GM13977 (cell line): ENCODE results near the gene SAA4.
A peak's percentile ranks its signal among the peaks of the same experiment; 100 is the strongest.
"Not testable (repeated sequence)": the region's sequence is repeated elsewhere in the genome, so short reads cannot be mapped to it uniquely, and the experiment has no call there.

Experiments
- DNase-seq: peaks from one replicate; pipeline ENCODE4 v3.0.0; 2012; ENCODE audit warnings: low spot score
- CTCF ChIP-seq: IDR thresholded peaks from 2 replicates; pipeline ENCODE4 v1.5.1; 2012; ENCODE audit warnings: mild to moderate bottlenecking, control low read depth; ENCODE audit not compliant: insufficient read depth; ENCODE audit errors: extremely low read depth, missing control alignments
- in situ Hi-C: fragments of 300-500 bp; cut with MboI; formaldehyde crosslinking; loops from one replicate; pipeline ENCODE4 v1.12.0; 2022; ENCODE audit warnings: low sequenced_read_pairs, low pct_unique_long_range_greater_than_20kb, mixed read lengths, inconsistent platforms; ENCODE audit not compliant: unreplicated experiment

Gene SAA4

GRCh38 chr11:18204771-18205170, 31.8 kb downstream of the SAA4 start:
- no peak for DNase-seq
- no peak for TF ChIP-seq CTCF
- in situ Hi-C loops = no loop called here

GRCh38 chr11:18204220-18204619, 32.4 kb downstream of the SAA4 start:
- in situ Hi-C loops = no loop called here
- TF ChIP-seq CTCF = no peak
- DNase-seq = no peak

GRCh38 chr11:18203723-18204122, 32.9 kb downstream of the SAA4 start:
- in situ Hi-C loops = no loop called here
- DNase-seq = peak; percentile 64
- TF ChIP-seq CTCF = peak; percentile 48

GRCh38 chr11:18197738-18198137, 38.9 kb downstream of the SAA4 start:
- DNase-seq, in situ Hi-C loops: not testable (repeated sequence)

- DNase-seq = no peak
- in situ Hi-C loops = no loop called here
- no peak for TF ChIP-seq CTCF
Measured at GRCh38 chr11:18196532-18196931, 40.1 kb downstream of the SAA4 start.

GRCh38 chr11:18193010-18193409, 43.6 kb downstream of the SAA4 start:
- TF ChIP-seq CTCF = no peak
- in situ Hi-C loops = no loop called here
- DNase-seq = no peak

- no peak for DNase-seq
- in situ Hi-C loops = no loop called here
Measured at GRCh38 chr11:18191376-18191775, 45.2 kb downstream of the SAA4 start.

GRCh38 chr11:18189476-18190245, 46.9 kb downstream of the SAA4 start:
- DNase-seq, in situ Hi-C loops: not testable (repeated sequence)

More at GRCh38 chr11:18191376-18191775, 45.2 kb downstream of the SAA4 start:
- no peak for TF ChIP-seq CTCF
